Brain pericyte (primary cell): ENCODE results near the gene CDS2.
"Not testable (repeated sequence)": the region's sequence is repeated elsewhere in the genome, so short reads cannot be mapped to it uniquely, and the experiment has no call there.

Experiments used
- DNase-seq: peaks from one replicate; pipeline ENCODE4 v3.0.0-alpha.2; 2012; ENCODE audit warnings: low read depth, low spot score

Gene CDS2

GRCh38 chr20:5126512-5127203, at the start of gene CDS2:
TSS of gene CDS2 (plus strand) at chr20:5127008. CDS start at chr20:5127093, 85 bp downstream.
- DNase-seq = peak; percentile 97

GRCh38 chr20:5077761-5078387, 48.9 kb upstream of the CDS2 start:
- DNase-seq = no peak

GRCh38 chr20:5078399-5078958, 48.3 kb upstream of the CDS2 start:
- DNase-seq = no peak

GRCh38 chr20:5080384-5080877, 46.4 kb upstream of the CDS2 start:
- no peak for DNase-seq

GRCh38 chr20:5085380-5085779, 41.4 kb upstream of the CDS2 start:
- DNase-seq = no peak

GRCh38 chr20:5088688-5089087, 38.1 kb upstream of the CDS2 start:
- DNase-seq = no peak

GRCh38 chr20:5090191-5090590, 36.6 kb upstream of the CDS2 start:
- DNase-seq = no peak

- no peak for DNase-seq
Observed at GRCh38 chr20:5091902-5092301, 34.9 kb upstream of the CDS2 start.

- DNase-seq = no peak
Observed at GRCh38 chr20:5092765-5093339, 34.0 kb upstream of the CDS2 start.

GRCh38 chr20:5095454-5095853, 31.4 kb upstream of the CDS2 start:
- no peak for DNase-seq

- DNase-seq = no peak
Observed at GRCh38 chr20:5095931-5096330, 30.9 kb upstream of the CDS2 start.

GRCh38 chr20:5096463-5096862, 30.3 kb upstream of the CDS2 start:
- no peak for DNase-seq

- not testable (repeated sequence) for DNase-seq
Observed at GRCh38 chr20:5099009-5099408, 27.8 kb upstream of the CDS2 start.

GRCh38 chr20:5099909-5100308, 26.9 kb upstream of the CDS2 start:
- not testable (repeated sequence) for DNase-seq

GRCh38 chr20:5100684-5101347, 26.0 kb upstream of the CDS2 start:
- no peak for DNase-seq

GRCh38 chr20:5104479-5104878, 22.3 kb upstream of the CDS2 start:
- no peak for DNase-seq

GRCh38 chr20:5109276-5109675, 17.5 kb upstream of the CDS2 start:
- no peak for DNase-seq

- no peak for DNase-seq
Observed at GRCh38 chr20:5113615-5113986, 13.2 kb upstream of the CDS2 start.

- DNase-seq = no peak
Observed at GRCh38 chr20:5114403-5114802, 12.4 kb upstream of the CDS2 start.

- DNase-seq = no peak
Observed at GRCh38 chr20:5116875-5117274, 9.9 kb upstream of the CDS2 start.

- no peak for DNase-seq
Observed at GRCh38 chr20:5118220-5119142, 8.3 kb upstream of the CDS2 start.
